ENCODE measurements around the gene RORC. TPM values are rescaled to one million over a fixed set of nuclear protein-coding genes. Genes with fewer than 3 reads are reported as not detected.

RORC gene
- polyA plus RNA-seq, 3 donors, result 0.83 to 1.5 (median 1.3) TPM

GRCh38 chr1:151849871-151850270 lies 18.3 kb upstream of the RORC start:
- DNase-seq (ENCODE audit: low read depth in 3 of 3, low spot score in 2 of 3), result no peak

GRCh38 chr1:151849126-151849525 lies 17.5 kb upstream of the RORC start:
- DNase-seq (ENCODE audit: low read depth in 3 of 3, low spot score in 2 of 3), result no peak

DNA sequence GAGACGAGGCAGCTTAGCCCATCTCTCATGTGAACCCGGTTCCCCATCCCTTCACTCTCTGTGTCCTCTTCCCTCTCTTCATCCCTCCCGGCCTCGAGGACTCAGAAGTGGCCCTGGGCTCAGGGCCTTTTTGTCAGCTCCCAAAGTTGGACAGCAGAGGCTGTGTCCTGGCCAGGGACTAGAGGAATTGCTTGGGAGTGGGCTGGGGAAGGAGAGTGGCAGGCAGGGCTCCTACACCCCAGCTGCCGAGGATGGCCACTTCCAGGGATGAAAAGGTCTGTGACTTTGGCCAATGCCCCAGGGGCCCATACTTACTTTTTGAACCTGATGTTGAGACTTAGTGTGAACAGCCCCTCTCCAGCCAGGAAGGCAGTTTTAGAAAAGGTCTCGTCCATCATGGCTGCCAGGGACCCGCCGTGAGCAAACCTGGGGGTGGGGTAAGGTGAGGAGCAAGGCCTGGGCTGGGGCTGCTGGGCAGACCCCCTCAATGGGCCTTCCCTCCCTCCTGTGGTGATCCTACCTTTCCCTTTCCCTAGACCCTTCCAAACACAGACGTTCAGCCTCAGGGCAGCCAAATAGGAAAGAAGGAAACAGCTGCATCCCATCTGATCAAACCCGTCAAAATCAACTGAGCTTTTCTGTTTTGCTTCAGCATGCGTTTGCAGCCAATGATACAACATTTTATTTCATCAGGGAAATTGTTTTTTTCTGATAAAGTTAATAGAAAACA lies 16.4 kb upstream of the RORC start:
- DNase-seq (ENCODE audit: low read depth in 3 of 3, low spot score in 2 of 3), result no peak

DNA sequence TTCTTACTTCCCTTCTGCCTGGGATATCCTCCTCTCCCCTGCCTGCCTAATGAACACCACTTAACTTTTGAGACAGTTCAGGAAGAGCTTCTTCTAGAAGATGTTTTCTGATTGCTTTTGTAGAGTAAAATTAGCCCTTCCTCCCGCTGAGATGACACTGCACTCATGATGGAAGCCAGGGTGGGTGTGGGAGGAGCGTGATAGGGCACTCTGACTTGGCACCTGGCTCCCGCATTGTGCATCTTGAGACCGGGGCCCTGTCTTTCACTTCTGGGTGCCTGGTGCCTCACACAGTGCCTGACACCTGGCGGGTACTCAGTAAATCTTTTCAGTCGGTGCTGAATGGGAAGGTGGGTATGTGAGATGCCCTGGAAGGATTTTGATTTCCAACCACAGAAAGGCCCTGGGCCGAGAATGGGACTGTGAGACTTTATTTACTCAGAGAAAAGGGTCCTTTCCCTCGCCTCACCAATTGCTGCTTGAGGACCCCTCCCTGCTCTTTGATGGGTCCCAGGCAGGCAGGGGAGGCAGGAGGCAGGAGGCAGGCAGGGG lies 15.2 kb upstream of the RORC start:
- no peak for DNase-seq (ENCODE audit: low read depth in 3 of 3, low spot score in 2 of 3)

GRCh38 chr1:151846062-151846568 lies 14.5 kb upstream of the RORC start:
- DNase-seq (ENCODE audit: low read depth in 3 of 3, low spot score in 2 of 3), result no peak

- no peak for DNase-seq (ENCODE audit: low read depth in 3 of 3, low spot score in 2 of 3)
Measured at GRCh38 chr1:151843398-151843797, 11.8 kb upstream of the RORC start.

- no peak for DNase-seq (ENCODE audit: low read depth in 3 of 3, low spot score in 2 of 3)
Measured at GRCh38 chr1:151841141-151841540, 9.5 kb upstream of the RORC start.

DNA sequence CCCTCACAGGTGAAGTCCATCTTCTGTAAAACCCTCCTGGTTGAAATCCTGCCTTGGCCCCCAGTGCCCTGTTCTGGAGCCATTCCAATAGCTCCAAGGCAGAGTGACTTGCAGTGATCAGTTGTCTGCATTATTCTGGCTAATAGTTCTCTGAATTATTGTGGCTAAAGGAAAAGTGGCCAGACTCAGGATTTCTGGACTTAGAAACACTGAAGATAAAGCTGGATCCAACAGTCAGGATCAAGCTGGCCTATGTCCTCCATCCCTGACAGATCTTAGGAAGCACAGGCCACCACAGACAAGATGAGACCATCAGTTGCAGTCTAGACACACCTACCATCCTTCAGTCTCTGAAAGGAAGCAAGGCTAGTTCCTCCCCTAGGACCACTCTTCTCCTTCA lies 8.8 kb upstream of the RORC start:
- DNase-seq (ENCODE audit: low read depth in 3 of 3, low spot score in 2 of 3), result no peak

DNA sequence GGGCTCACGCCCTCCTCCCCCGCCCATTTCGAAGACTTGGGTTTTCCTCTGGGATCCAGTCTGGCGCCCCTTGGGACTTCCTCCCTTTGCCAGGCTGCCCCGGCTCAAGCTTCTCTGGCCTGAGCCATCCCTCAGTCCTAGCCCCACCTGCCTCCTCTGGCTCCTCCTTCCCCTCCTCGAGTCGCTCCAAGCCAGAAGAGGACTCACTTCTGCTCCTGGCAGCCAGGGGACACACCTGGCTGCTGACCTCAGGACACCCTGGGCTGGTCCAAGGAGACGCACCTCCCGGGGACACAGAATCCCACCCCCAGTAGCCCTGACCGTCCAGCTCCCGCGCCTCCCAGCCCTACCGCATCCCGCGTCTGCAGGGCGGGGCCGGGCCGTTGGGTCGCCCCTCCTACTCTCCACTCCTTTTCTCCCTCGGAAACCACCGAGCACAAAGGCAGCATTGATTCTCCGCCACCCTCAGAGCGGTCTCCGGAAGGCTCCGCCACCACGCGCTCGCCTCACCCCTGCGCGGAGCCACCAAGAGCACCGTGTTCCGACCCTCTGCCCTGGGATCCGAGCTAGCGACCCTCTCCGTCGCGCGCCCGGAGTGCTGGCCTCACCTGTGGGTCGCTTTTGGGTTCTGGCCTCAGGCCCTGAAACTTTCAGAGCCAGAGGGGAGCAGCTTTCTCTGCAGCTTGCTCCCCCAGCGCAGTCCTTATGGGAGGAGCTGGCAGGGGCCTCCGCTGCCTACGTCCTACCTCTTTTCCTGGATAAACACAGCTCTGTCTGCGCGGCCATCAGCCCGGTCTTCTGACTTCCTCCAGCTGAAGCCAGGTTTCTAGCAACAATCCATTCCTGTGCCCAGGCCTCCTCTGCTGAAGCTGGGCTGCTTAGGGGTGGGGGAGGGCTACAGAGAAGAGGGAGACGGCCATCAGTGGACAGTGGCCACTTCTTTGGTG lies 8.1 kb upstream of the RORC start, which contains the start of gene C2CD4D:
C2CD4D (minus strand) TSS at position 364 of the 947 bp plus-strand sequence. CDS start 831 bp downstream, outside the sequence.
- no peak for DNase-seq (ENCODE audit: low read depth in 3 of 3, low spot score in 2 of 3)

- DNase-seq (ENCODE audit: low read depth in 3 of 3, low spot score in 2 of 3), result no peak
Measured at GRCh38 chr1:151839082-151839412, 7.4 kb upstream of the RORC start.

DNA sequence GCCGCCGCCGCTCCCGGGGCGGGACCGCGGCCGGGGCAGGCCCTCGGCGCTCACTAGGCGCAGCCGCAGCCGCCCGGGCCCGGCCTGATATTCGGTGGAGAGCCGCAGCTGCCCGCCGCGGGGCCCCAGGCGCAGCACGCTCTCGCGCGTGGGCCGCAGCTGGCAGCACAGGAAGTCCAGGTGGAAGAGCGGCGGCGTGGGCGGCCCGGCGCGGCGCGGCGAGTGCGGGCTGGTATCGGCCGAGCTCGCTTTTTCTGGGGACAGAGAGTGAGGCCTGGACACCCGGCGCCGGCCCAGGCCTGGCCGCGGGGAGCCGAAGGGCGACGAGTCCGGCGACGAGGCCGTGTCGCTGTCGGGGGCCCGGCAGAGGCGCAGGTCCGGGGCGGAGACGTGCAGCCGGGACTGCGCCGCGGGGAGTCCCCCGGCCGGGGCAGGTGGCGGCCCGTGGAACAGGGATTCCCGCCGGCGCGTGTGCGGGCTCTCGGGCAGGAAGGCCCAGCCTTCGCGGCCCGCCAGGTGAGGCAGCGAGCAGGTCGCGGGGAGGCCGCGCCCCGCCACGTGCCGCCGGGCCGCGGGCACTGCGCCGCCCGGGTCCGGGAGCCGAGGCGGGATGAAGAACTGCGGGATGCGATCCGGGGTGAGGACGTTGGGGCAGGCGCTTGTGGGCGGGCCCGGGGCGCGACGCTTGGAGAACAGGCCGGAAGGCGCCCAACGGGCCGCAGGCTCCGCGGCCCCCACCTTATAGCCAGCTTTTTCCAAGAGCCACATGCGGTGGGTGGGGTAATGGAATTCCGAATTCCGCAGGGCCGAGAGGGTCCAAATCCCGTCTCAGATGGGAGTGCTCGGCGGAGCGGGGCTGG lies 6.8 kb upstream of the RORC start:
- no peak for DNase-seq (ENCODE audit: low read depth in 3 of 3, low spot score in 2 of 3)

DNA sequence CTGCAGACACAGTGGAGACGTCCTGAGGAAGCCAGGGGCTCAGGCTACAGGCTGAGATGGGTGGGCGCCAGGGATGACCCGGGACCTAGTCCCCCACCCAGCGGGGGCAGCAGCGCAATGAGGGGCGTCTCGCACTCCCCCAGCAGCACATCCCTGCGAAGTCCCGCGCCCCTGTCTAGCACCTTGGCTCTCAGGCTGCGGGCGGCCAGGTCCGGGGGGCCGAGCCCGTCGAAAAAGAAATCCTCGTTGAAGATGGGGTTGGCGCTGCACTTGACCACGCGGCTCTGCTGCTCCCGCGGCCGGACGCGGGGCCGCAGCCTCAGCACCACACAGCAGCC lies 6.3 kb upstream of the RORC start:
- DNase-seq (ENCODE audit: low read depth in 3 of 3, low spot score in 2 of 3), result no peak

- no peak for DNase-seq (ENCODE audit: low read depth in 3 of 3, low spot score in 2 of 3)
Measured at GRCh38 chr1:151837197-151837596, 5.6 kb upstream of the RORC start.

DNA sequence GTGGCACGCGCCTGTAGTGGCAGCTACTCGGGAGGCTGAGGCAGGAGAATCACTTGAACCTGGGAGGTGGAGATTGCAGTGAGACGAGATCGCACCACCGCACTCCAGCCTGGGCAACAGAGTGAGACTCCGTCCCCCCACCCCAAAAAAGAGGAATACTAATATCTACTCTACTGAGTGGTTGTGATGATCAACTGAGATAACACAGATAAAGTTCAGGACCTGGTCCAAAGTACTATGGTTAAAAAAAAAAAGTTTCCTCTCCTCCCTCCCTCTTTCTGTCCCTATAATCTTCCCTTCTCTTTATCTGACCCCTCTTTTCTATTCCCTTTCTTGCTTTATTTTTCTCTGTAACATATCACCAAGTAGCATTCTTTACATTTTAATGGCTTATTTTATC lies 4.0 kb upstream of the RORC start:
- no peak for DNase-seq (ENCODE audit: low read depth in 3 of 3, low spot score in 2 of 3)

DNA sequence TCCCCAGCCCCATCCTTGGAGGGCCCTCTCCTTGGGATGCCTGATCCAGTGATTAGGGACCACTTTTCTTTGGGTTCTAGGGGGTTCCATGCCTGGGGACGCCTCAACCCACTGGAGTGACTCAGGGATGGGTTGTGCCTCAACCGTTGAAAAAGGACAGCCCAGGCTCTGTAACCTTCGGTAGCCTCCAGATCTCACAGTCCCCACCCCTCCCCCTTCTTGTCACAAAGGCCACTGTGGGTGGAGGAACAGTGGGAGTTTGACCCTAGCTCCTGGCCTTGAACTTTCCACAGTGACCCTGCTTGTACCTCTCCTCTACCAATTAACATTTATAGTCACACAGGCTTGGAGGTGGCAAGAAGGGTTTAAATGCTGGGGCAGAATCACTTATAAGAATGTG lies 2.6 kb upstream of the RORC start:
- DNase-seq (ENCODE audit: low read depth in 3 of 3, low spot score in 2 of 3), result no peak

- no peak for DNase-seq (ENCODE audit: low read depth in 3 of 3, low spot score in 2 of 3)
Measured at GRCh38 chr1:151833172-151833900, 1.7 kb upstream of the RORC start.

- no peak for DNase-seq (ENCODE audit: low read depth in 3 of 3, low spot score in 2 of 3)
Measured at GRCh38 chr1:151832318-151832980, 847 bp upstream of the RORC start.

DNA sequence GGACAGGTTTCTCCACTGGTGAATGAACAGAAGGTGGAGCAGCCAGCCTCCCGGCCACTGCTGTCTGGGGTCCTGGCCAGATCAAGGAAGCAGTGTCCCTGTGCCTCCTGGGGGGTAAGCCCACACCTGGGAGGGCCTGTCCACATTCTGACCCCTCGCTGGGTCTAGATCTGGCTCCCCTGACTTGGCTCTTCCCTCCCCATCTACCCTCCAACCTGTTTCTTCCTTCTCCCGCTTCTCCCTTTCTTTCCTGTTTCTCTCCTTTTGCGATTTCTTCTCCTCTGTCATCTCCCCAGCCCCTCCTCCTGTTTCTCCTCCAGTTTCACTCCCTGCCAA lies 378 bp downstream of the RORC start:
- no peak for DNase-seq (ENCODE audit: low read depth in 3 of 3, low spot score in 2 of 3)

DNA sequence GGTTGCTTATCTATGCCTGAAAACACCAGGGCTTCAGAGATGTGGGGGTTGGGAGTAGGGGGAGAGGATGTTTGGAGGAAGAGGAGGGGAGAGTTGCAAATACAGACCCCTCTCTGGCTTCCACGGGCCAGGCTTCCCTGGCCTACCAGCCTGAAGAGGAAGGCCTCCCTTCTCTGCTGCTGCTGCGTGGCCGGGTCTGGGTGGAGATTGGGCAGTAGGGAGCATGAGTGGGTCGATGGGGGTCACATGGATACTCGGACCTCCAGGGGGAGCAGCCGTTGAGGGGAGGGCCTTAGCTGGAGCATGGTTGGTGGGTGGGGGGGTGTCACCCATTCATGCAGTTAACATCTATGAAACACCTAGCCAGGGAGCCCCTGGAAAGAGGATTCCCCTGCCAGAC lies 1.5 kb downstream of the RORC start:
- DNase-seq (ENCODE audit: low read depth in 3 of 3, low spot score in 2 of 3), result no peak
